GM12878 (cell line): Measurements from ENCODE around the gene IGSF8. TPM values are rescaled to one million over a fixed set of nuclear protein-coding genes. Genes with fewer than 3 reads are reported as not detected.

Experiments
- ATAC-seq: fragments of 200-7000 bp; cut with Tn5 transposase; 3 replicates; pipeline ENCODE4 v1.9.1; 2020; ENCODE audit warnings: mild to moderate bottlenecking, moderate library complexity
- BruUV-seq: library from RNA; stranded (reverse); fragments of 400-500 nt; replicated peaks from 2 replicates; lab custom pipeline; 2021; lab: Mats Ljungman, UMichigan
- CTCF ChIA-PET: fragments of 300-600 bp; sonication (Branson Sonifier 250); formaldehyde crosslinking; extraction: SDS; loops from one replicate; lab custom pipeline; 2021; ENCODE audit warnings: inconsistent platforms; lab: Yijun Ruan, JAX
- POLR2A ChIA-PET: fragments of 350-600 bp; formaldehyde crosslinking; extraction: SDS; loops from one replicate; lab custom pipeline; 2021; ENCODE audit warnings: inconsistent platforms; lab: Charles Lee
- RAD21 ChIA-PET: fragments of 300-600 bp; sonication (Branson Sonifier 250); formaldehyde crosslinking; loops from one replicate; lab custom pipeline; 2023; ENCODE audit warnings: antibody characterized with exemption; ENCODE audit not compliant: unreplicated experiment; lab: Charles Lee
- SMC1A ChIA-PET: fragments of 300-600 bp; sonication (Branson Sonifier 250); formaldehyde crosslinking; loops from one replicate; lab custom pipeline; 2023; ENCODE audit not compliant: unreplicated experiment, uncharacterized antibody; lab: Charles Lee
- DNase-seq: peaks from one replicate; pipeline ENCODE4 v3.0.0-alpha.2; 2011; ENCODE audit warnings: low read depth, low spot score
- FAIRE-seq: peaks from 3 replicates; lab custom pipeline; 2011; peaks lifted over from hg19 to GRCh38; lab: Jason Lieb, UNC
- H2AFZ ChIP-seq: 2 replicates; pipeline ENCODE4 v1.6.0; 2011; ENCODE audit warnings: low read depth, low read length, control low read depth; ENCODE audit not compliant: control insufficient read depth
- H3K27ac ChIP-seq: 2 replicates; pipeline ENCODE4 v1.5.1; 2011; ENCODE audit warnings: control low read depth; ENCODE audit not compliant: control insufficient read depth, insufficient read depth
- H3K27me3 ChIP-seq, 2 experiments: replicated peaks in 1 of 2; 2 replicates each; pipeline versions ENCODE4 v1.6.0 to v1.6.1; 2011; ENCODE audit warnings: low read length in 1 of 2; ENCODE audit not compliant: control insufficient read depth in 2 of 2, insufficient read depth in 2 of 2
- H3K36me3 ChIP-seq, 2 experiments: 2 replicates each; pipeline ENCODE4 v1.5.1; 2011; ENCODE audit warnings: low read length in 1 of 2; ENCODE audit not compliant: control insufficient read depth in 2 of 2, insufficient read depth in 2 of 2
- H3K4me1 ChIP-seq: 2 replicates; pipeline ENCODE4 v1.6.1; 2011; ENCODE audit warnings: mild to moderate bottlenecking, low read length, moderate library complexity, mixed read lengths; ENCODE audit not compliant: control insufficient read depth, insufficient read depth
- H3K4me2 ChIP-seq: 2 replicates; pipeline ENCODE4 v1.6.0; 2011; ENCODE audit warnings: control low read depth; ENCODE audit not compliant: control insufficient read depth, insufficient read depth
- H3K4me3 ChIP-seq: fragments of 200-600 bp; sonication (generic); 2 replicates; pipeline ENCODE4 v1.5.1; 2016
- H3K79me2 ChIP-seq: 2 replicates; pipeline ENCODE4 v1.6.0; 2011; ENCODE audit warnings: low read length; ENCODE audit not compliant: control insufficient read depth, insufficient read depth
- H3K9ac ChIP-seq: 2 replicates; pipeline ENCODE4 v1.8.0; 2011; ENCODE audit warnings: low read length, control low read depth, mixed read lengths; ENCODE audit not compliant: control insufficient read depth, insufficient read depth
- H3K9me3 ChIP-seq: replicated peaks from 3 replicates; pipeline ENCODE4 v1.5.1; 2011; ENCODE audit warnings: mild to moderate bottlenecking, low read length; ENCODE audit not compliant: control insufficient read depth, insufficient read depth
- H4K20me1 ChIP-seq: 2 replicates; pipeline ENCODE4 v1.6.0; 2011; ENCODE audit not compliant: control insufficient read depth, insufficient read depth
- BHLHE40 ChIP-seq, 2 experiments: fragments of 450-650 bp in 1 of 2; IDR thresholded peaks; 2 replicates each; pipeline ENCODE4 v1.6.1; 2011 to 2017; ENCODE audit warnings: low read depth in 2 of 2, borderline replicate concordance in 1 of 2, improper control_type of control experiment in 1 of 2, low read length in 1 of 2, mild to moderate bottlenecking in 1 of 2
- CREM ChIP-seq: IDR thresholded peaks from 2 replicates; pipeline ENCODE4 v1.6.1; 2014; ENCODE audit warnings: antibody characterized with exemption, low read depth
- DPF2 ChIP-seq: fragments of 450-650 bp; IDR thresholded peaks from 2 replicates; pipeline ENCODE4 v1.6.1; 2017; ENCODE audit warnings: mild to moderate bottlenecking
- HDAC6 ChIP-seq: fragments of 200-600 bp; sonication (generic); IDR thresholded peaks from one replicate; pipeline ENCODE4 v1.8.0; 2017; ENCODE audit warnings: antibody characterized with exemption; ENCODE audit not compliant: unreplicated experiment
- HDGF ChIP-seq: fragments of 450-650 bp; IDR thresholded peaks from 2 replicates; pipeline ENCODE4 v1.6.1; 2016; ENCODE audit warnings: antibody characterized with exemption
- LARP7 ChIP-seq: fragments of 450-650 bp; IDR thresholded peaks from 2 replicates; pipeline ENCODE4 v1.6.1; 2017; ENCODE audit warnings: mild to moderate bottlenecking
- PML ChIP-seq: IDR thresholded peaks from 2 replicates; pipeline ENCODE4 v1.6.1; 2012; ENCODE audit warnings: low read length, inconsistent platforms
- RAD21 ChIP-seq: IDR thresholded peaks from 2 replicates; pipeline ENCODE4 v1.6.1; 2011; ENCODE audit warnings: mild to moderate bottlenecking, low read depth, low read length, moderate library complexity; ENCODE audit not compliant: insufficient read depth
- RBBP5 ChIP-seq: fragments of 200-600 bp; sonication (generic); conservative IDR thresholded peaks from 2 replicates; pipeline ENCODE4 v1.6.1; 2016
- RUNX3 ChIP-seq: IDR thresholded peaks from 2 replicates; pipeline ENCODE4 v1.6.1; 2012; ENCODE audit warnings: low read length, inconsistent platforms
- SMARCA5 ChIP-seq: fragments of 450-650 bp; IDR thresholded peaks from 2 replicates; pipeline ENCODE4 v1.6.1; 2017; ENCODE audit warnings: mild to moderate bottlenecking
- SMC3 ChIP-seq: IDR thresholded peaks from 2 replicates; pipeline ENCODE4 v1.6.1; 2011; ENCODE audit warnings: low read length, improper control_type of control experiment, borderline replicate concordance
- SUZ12 ChIP-seq: fragments of 200-600 bp; sonication (generic); IDR thresholded peaks from one replicate; pipeline ENCODE4 v1.6.1; 2018; ENCODE audit warnings: antibody characterized with exemption, mild to moderate bottlenecking; ENCODE audit not compliant: unreplicated experiment
- YY1 ChIP-seq: IDR thresholded peaks from 2 replicates; pipeline ENCODE4 v1.6.1; 2011; ENCODE audit warnings: low read depth, mild to moderate bottlenecking, low read length
- ZNF24 ChIP-seq: fragments of 450-650 bp; IDR thresholded peaks from 2 replicates; pipeline ENCODE4 v1.6.1; 2017; ENCODE audit warnings: antibody characterized with exemption, mild to moderate bottlenecking
- WGBS: methylation state at CpG from one replicate; pipeline ENCODE4 v1.1.6; 2016; ENCODE audit warnings: low lambda C conversion rate; ENCODE audit not compliant: insufficient replicate concordance, insufficient coverage; ENCODE audit errors: missing lambda C conversion rate; 5-methylcytosine and 5-hydroxymethylcytosine counted together
- in situ Hi-C: fragments of 300-500 bp; cut with MboI; formaldehyde crosslinking; loops from 9 replicates; pipeline ENCODE4 v1.14.3; 2018; ENCODE audit warnings: mixed read lengths
- intact Hi-C: fragments of 100-400 bp; cut with micrococcal nuclease; formaldehyde crosslinking; loops from one replicate; pipeline ENCODE4 v1.14.2; 2022; ENCODE audit not compliant: unreplicated experiment
- polyA plus RNA-seq, 11 experiments: library from polyadenylated mRNA; depleted of rRNA in 4 of 11; unstranded in 6 of 11; stranded (reverse) in 5 of 11; fragments of >200 nt; fragmentation: Nextera tagmentation in 4 of 11; fragmentation: Illumina TruSeq in 1 of 11; extraction: Ambion mirVana in 4 of 11; extraction: Trizol in 1 of 11; gene quantifications; 1 replicate in 1 of 11; 2 replicates in 10 of 11; pipeline versions ENCODE4 v1.2.1 to v1.2.3, GENCODE V29; 2011 to 2016; ENCODE audit warnings: inconsistent platforms in 2 of 11, missing spikeins in 2 of 11, low read depth in 1 of 11
- total RNA-seq, 4 experiments: library from RNA; depleted of rRNA in 3 of 4; stranded (reverse); fragments of >200 nt in 3 of 4; fragmentation: Illumina TruSeq in 1 of 4; extraction: Trizol in 1 of 4; gene quantifications; 2 replicates each; pipeline versions ENCODE4 v1.2.1 to v1.2.3, GENCODE V29; 2013 to 2021
- TF ChIP-seq, protein P1 (sequence below): fragments of 450-650 bp; IDR thresholded peaks from 2 replicates; pipeline ENCODE4 v1.6.1; 2016; ENCODE audit warnings: mild to moderate bottlenecking
- TF ChIP-seq, protein P2 (sequence below), 3 experiments: IDR thresholded peaks in 2 of 3; conservative IDR thresholded peaks in 1 of 3; 2 replicates each; pipeline ENCODE4 v1.5.1; 2011; ENCODE audit warnings: low read depth in 3 of 3, low read length in 3 of 3, mild to moderate bottlenecking in 3 of 3, control low read depth in 2 of 3, moderate library complexity in 2 of 3, inconsistent platforms in 1 of 3, mixed read lengths in 1 of 3; ENCODE audit not compliant: control insufficient read depth in 2 of 3, insufficient read depth in 1 of 3; ENCODE audit errors: extremely low read depth in 1 of 3

Gene IGSF8
- total and polyA plus RNA-seq, 10 of the 15 experiments (the other 5 are each of a cell fraction or from before 2014, with no cell fraction given): 0.64 to 24.7 (median 13.9) TPM

DNA sequence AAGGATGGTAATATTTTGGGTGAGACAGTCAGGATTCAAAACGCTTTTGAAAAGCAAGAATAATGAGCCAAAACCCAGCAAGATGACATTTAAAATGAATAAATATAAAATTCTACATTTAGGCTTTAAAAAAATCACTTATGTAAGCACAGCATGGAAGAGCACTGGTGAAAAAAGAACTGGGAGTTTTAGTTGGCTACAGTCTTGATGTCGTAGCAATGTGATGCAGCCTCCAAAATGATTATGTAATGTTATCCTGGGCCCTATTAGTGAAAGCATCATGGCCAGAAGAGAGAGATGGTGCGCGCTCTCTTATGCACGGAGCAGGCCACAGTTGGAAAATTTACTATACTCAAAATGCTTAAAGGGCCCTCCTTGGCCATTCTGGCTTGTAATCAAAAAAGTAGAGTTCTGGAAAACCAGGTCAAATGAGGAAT lies 11.9 kb downstream of the IGSF8 start (continued):
- no peak for TF ChIP-seq HDAC6
- TF ChIP-seq SUZ12: no peak
- TF ChIP-seq DPF2: no peak
- TF ChIP-seq, protein P1, sequence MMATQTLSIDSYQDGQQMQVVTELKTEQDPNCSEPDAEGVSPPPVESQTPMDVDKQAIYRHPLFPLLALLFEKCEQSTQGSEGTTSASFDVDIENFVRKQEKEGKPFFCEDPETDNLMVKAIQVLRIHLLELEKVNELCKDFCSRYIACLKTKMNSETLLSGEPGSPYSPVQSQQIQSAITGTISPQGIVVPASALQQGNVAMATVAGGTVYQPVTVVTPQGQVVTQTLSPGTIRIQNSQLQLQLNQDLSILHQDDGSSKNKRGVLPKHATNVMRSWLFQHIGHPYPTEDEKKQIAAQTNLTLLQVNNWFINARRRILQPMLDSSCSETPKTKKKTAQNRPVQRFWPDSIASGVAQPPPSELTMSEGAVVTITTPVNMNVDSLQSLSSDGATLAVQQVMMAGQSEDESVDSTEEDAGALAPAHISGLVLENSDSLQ: no peak
- TF ChIP-seq, all 136 proteins: peak for 0

DNA sequence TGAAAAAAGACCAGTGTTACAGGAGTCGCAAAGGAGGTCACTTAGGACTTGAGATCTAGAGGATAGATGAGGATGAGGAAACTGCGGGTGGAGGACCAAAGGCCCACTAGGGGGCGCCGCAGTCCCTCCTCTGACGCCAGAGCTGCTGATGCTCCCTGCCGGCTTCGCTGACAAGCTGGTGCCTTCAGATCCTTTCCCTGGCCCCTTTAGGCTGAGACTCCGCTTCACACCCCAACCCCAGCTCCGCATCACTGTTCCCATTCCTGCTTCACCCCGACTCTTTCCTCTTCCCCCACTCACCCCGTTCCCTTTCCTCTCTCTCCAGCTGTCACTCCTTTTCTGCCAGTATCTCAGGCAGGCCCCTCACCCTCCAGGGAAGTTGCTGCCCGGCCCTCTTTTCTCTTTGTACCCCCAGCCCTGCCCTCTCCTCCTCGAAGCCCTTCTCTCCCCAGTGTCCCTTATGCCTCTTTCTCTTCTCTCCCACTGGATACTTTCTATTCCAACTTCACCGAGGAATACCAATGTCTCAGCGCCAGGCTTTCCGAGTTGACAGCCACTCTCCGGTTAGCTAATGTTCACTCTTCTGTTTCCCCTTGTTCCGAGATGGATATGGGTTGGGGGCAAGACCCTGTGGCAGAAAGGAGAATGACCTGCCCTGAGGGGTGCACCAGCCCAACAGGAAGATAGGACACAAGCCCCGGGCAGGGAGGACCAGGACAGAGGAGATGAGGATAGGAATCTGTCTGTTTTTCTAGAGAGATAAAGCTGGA lies 12.5 kb downstream of the IGSF8 start:
- Histone ChIP-seq H3K4me3 (no peak overlapping the region), H2AFZ (no peak overlapping the region), H4K20me1 (no peaks in the 10 kb centered on the region), H3K79me2 (no peaks in the 10 kb centered on the region), H3K9me3 (no peaks in the 10 kb centered on the region), H3K4me2 (no peak overlapping the region), H3K36me3 (no peaks in the 10 kb centered on the region; a peak in 1 of 4 replicates), H3K27ac (no peak overlapping the region), H3K4me1 (no peaks in the 10 kb centered on the region), H3K27me3 (peaks cover 0 to 2% of the 10 kb centered on the region in 2 experiments; a peak in 3 of 4 replicates), H3K9ac (no peak overlapping the region)
- RAD21 ChIA-PET: interaction anchor here (0.6 to 4.0 kb wide), 12 partner anchors 11 to 291 kb away, joined by 3 to 31 read pairs (median 4); partner anchors contain the start of genes CASQ1 and IGSF8
- peak; percentile 84 for FAIRE-seq
- SMC1A ChIA-PET: interaction anchor here (0.6 to 4.5 kb wide), 20 partner anchors 11 to 1708 kb away, joined by 3 to 35 read pairs (median 4); partner anchors contain the start of gene IGSF8
- 51% methylated on average over 19 of the region's 19 CpGs for WGBS
- in situ Hi-C loops (no loop called here), intact Hi-C loops (loop anchor here (2.0 kb wide), 2 partner anchors 39 to 149 kb away; no protein-coding TSS in a partner anchor)
- POLR2A ChIA-PET: interaction anchor here (0.7 to 1.5 kb wide), 2 partner anchors 12 to 39 kb away, joined by 4 read pairs; no protein-coding TSS in a partner anchor
- TF ChIP-seq RAD21 (peak; percentile 59), HDGF (0 out of 2 replicates have a peak, but pooled peaks have one; percentile 55), LARP7 (0 out of 2 replicates have a peak, but pooled peaks have one; percentile 27), RBBP5 (no peak), BHLHE40 (IDR thresholded peaks at IDR 0.05; ENCODE audit: borderline replicate concordance in 1 of 2, low read depth in 2 of 2, low read length in 1 of 2) (0 out of 4 replicates have a peak, but pooled peaks of 1 of the 2 experiments have one; percentile 12), YY1 (0 out of 2 replicates have a peak, but pooled peaks have one; percentile 42), SMC3 (peak; percentile 57), PML (no peak), SMARCA5 (0 out of 2 replicates have a peak, but pooled peaks have one; percentile 32), RUNX3 (peak; percentile 38), CREM (peak; percentile 45; the same call in 1 of the 2 replicates), ZNF24 (no peak)
- TF ChIP-seq, protein P2, sequence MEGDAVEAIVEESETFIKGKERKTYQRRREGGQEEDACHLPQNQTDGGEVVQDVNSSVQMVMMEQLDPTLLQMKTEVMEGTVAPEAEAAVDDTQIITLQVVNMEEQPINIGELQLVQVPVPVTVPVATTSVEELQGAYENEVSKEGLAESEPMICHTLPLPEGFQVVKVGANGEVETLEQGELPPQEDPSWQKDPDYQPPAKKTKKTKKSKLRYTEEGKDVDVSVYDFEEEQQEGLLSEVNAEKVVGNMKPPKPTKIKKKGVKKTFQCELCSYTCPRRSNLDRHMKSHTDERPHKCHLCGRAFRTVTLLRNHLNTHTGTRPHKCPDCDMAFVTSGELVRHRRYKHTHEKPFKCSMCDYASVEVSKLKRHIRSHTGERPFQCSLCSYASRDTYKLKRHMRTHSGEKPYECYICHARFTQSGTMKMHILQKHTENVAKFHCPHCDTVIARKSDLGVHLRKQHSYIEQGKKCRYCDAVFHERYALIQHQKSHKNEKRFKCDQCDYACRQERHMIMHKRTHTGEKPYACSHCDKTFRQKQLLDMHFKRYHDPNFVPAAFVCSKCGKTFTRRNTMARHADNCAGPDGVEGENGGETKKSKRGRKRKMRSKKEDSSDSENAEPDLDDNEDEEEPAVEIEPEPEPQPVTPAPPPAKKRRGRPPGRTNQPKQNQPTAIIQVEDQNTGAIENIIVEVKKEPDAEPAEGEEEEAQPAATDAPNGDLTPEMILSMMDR (IDR thresholded peaks at IDR 0.05 in 2 of 3, conservative IDR thresholded peaks at IDR 0.05 in 1 of 3; ENCODE audit: control insufficient read depth in 2 of 3, extremely low read depth in 1 of 3, insufficient read depth in 1 of 3, low read depth in 3 of 3, low read length in 3 of 3): peak; percentile 82 to 89 (median 88)
- no peak for DNase-seq
- ATAC-seq: peak; percentile 87
- CTCF ChIA-PET: interaction anchor here (0.6 to 30.2 kb wide), 33 partner anchors 11 to 330 kb away, joined by 3 to 1035 read pairs (median 4); partner anchors contain the start of genes IGSF8, KCNJ10, KCNJ9 and PEX19
- BruUV-seq: no TSS peak
